Measurements from ENCODE around the gene TANGO6.

DNA sequence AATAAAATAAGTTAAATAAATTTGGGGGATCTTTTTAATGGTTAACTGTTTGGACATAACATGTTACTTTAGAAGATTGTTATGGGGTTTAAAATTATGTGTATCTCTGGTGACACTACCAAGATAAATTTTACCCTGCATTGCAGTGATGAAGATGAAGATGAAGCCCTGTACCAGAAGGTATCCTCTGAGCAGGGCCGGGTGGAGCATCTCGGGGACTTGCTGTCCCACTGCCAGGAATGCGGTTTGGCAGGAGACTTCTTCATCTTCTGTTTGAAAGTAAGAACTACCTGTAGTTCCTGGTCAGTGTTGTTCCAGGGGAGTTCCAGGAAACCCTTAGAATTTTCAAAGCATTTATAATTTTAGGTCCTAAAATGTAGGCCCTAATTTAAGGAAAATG lies 64.0 kb downstream of the TANGO6 start:
- TF ChIP-seq, protein P1, sequence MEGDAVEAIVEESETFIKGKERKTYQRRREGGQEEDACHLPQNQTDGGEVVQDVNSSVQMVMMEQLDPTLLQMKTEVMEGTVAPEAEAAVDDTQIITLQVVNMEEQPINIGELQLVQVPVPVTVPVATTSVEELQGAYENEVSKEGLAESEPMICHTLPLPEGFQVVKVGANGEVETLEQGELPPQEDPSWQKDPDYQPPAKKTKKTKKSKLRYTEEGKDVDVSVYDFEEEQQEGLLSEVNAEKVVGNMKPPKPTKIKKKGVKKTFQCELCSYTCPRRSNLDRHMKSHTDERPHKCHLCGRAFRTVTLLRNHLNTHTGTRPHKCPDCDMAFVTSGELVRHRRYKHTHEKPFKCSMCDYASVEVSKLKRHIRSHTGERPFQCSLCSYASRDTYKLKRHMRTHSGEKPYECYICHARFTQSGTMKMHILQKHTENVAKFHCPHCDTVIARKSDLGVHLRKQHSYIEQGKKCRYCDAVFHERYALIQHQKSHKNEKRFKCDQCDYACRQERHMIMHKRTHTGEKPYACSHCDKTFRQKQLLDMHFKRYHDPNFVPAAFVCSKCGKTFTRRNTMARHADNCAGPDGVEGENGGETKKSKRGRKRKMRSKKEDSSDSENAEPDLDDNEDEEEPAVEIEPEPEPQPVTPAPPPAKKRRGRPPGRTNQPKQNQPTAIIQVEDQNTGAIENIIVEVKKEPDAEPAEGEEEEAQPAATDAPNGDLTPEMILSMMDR (conservative IDR thresholded peaks at IDR 0.05; ENCODE audit: low read depth, low read length): no peak
- TF ChIP-seq EZH2 (IDR thresholded peaks at IDR 0.05; ENCODE audit: borderline replicate concordance, low read depth, low read length, poor library complexity, severe bottlenecking): no peak
